Vagina (tissue), 2 donors: Measurements from ENCODE around the gene GRIK3.

ENCODE experiments used
- CTCF ChIP-seq, 3 experiments: fragments of 450-650 bp in 2 of 3; fragments of 200-600 bp in 1 of 3; sonication (generic) in 1 of 3; IDR thresholded peaks; one replicate each; pipeline ENCODE4 v1.5.1; 2017 to 2019; ENCODE audit warnings: antibody characterized with exemption in 3 of 3, mild to moderate bottlenecking in 2 of 3, moderate library complexity in 2 of 3
- POLR2A ChIP-seq, 2 donors: fragments of 450-650 bp; IDR thresholded peaks; one replicate each; pipeline ENCODE4 v1.6.1; 2017; ENCODE audit warnings: antibody characterized with exemption in 2 of 2, mild to moderate bottlenecking in 2 of 2, moderate library complexity in 2 of 2
- POLR2AphosphoS5 ChIP-seq, 2 donors: sonication (generic); formaldehyde crosslinking; IDR thresholded peaks; one replicate each; pipeline ENCODE4 v1.9.0; 2017; ENCODE audit warnings: antibody characterized with exemption in 2 of 2, mild to moderate bottlenecking in 2 of 2, low read depth in 1 of 2; ENCODE audit not compliant: insufficient read depth in 1 of 2

- no peak for TF ChIP-seq POLR2A (IDR thresholded peaks at IDR 0.05)
- TF ChIP-seq CTCF (IDR thresholded peaks at IDR 0.05), result no peak
- no peak for TF ChIP-seq POLR2AphosphoS5 (IDR thresholded peaks at IDR 0.05; ENCODE audit: insufficient read depth in 1 of 2, low read depth in 1 of 2)
These were observed 186.6 kb downstream of the GRIK3 start for GRCh38 chr1:36847761-36848160.
